Renal cortical epithelial cell (primary cell): ENCODE measurements around the gene DNASE2B. TPM values are rescaled to one million over a fixed set of nuclear protein-coding genes. Genes with fewer than 3 reads are reported as not detected.

ENCODE experiments used
- DNase-seq: peaks from one replicate; pipeline ENCODE4 v3.0.0-alpha.2; 2011; ENCODE audit warnings: low read depth
- total RNA-seq: library from RNA; depleted of rRNA; stranded (reverse); fragments of >200 nt; gene quantifications from 2 replicates; pipeline ENCODE4 v1.2.3, GENCODE V29; 2014

Gene DNASE2B
- total RNA-seq, 1 donor from 2014 or later, result not detected

- DNase-seq, result no peak
These were observed 23.1 kb upstream of the DNASE2B start for GRCh38 chr1:84374991-84375696.

GRCh38 chr1:84376000-84376910, 22.0 kb upstream of the DNASE2B start:
- peak; percentile 38 for DNase-seq

GRCh38 chr1:84377480-84378095, 20.7 kb upstream of the DNASE2B start:
- peak; percentile 84 for DNase-seq

- DNase-seq, result peak; percentile 96
These were observed 19.0 kb upstream of the DNASE2B start for GRCh38 chr1:84379138-84379916.

- no peak for DNase-seq
These were observed 18.4 kb upstream of the DNASE2B start for GRCh38 chr1:84379917-84380180.

GRCh38 chr1:84382127-84382526, 16.2 kb upstream of the DNASE2B start:
- DNase-seq, result peak; percentile 46

DNA sequence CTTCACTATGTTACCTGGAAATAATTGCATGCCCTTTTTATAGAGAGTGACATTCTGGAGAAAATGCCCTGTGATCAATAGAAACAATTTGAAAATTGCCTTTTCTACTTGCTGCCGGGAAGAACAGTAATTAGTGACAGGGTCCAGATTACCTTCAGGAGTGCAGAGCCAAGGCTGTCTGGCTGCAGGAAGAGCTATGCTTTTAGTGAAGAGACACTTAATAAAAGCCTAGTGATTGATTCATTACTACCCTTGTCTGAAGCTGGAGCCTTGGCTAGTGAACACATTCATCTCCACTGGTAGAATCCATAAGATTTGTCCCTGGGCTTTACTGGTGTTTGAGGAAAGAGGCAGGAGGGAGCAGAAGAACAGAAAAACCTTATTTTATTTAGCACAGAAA, 12.9 kb upstream of the DNASE2B start:
- no peak for DNase-seq

DNA sequence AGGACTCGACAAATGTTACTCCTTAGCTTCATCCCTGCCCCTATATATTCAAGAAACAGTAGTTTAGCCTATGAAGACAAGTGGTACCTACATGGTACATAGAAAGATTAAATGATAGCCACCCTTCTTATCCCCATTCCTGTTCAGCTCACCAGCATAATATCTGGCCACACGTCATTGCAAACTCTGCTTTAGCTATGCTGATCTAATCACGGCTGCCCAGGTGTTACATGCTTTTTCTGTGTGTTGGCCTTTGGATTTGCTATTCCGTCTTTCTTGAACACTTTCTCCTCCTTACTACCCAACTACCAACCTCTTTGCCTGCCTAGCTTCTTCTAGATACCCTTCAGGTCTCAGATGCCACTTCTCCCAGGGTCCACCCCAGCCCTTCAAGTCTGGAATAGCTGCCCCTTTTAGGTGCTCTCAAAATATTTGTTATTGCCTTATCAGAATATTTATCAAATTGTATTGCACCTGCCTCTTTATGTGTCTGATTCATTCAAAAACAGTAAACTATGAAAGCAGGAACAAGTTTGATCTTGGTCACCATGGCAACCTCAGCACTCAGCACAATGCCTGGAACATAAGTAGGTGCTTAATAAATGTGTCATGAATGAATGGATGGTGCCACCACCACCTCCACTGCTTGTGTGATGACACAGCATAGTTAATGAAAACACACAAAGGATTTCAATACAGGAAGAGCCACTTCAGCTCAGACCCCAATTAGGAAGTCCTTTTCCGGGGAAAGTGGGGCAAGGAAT, 11.4 kb upstream of the DNASE2B start:
- DNase-seq, result peak; percentile 81

GRCh38 chr1:84387480-84388163, 10.7 kb upstream of the DNASE2B start:
- no peak for DNase-seq

DNA sequence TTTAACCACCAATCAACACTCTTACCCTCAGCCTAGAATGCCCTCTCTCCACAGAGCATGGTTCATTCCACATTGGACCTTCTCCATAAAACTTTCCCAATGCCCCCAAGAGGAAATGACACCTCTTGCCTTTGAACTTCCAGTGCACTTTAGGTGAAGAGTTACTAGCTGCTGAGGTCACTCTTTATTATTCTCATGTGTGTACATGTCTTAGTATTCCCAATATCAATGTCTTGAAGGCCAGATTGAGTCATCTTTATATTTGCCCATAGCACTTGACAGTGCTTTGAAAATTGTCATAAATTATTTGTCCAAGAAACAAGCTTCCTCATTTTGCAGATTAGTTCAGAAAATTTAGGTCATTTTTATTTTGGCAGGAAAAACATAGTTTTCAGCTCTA, 8.1 kb upstream of the DNASE2B start:
- DNase-seq, result no peak

DNA sequence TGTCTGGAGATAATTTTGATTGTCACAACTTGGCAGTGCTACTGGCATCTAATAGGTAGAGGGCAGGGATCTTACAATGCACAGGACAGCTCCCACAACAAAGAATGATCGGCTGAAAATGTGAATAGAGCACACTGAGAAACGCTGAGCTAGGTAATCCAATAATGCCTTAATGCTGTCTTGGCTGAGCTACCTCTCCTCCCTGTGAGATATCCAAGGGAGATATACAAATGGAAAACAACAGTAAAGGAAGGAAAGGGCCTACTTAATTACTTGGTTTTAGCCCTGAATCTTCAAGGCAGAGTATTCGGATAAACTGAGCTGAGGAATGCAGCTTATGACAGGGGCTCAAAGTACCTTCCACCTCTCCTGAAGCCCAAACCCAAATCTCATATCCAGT, 2.9 kb downstream of the DNASE2B start:
- no peak for DNase-seq

DNA sequence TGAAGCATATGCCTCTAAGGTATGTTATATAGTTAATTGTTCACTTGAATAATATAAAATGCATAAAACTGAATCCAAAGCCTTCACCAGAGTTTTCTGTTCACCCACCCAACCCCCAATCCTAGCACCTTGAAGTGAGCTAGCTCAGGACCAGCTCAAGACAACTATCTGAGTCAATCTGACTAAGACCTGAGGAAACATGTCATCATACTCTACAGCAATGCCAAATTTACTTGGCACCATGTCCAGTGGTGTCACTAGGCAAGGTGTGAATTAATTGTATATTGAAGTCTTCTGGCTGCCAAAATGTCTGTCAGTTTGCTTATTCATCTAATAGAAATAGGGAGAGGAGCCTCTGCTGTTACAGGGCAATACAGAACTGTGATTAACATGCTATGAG, 3.8 kb downstream of the DNASE2B start:
- DNase-seq, result peak; percentile 35

DNA sequence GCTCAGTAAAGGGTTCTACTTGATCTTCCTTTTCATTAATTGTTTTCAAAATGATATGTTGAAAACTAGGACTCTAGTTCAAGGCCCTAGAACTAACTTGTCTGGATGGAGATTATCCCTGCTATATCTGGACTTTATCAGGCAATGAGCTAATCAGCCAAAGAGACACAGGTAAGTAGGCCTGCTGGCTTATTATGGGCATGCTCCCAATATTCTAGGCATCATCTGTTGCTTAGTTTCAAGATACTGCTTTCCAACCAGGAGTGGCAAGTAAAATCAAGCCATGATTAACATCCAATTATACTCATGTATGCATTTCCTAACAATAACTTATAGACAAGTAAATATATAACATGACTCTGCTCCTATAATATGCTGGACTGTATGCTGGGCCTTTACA, 4.2 kb downstream of the DNASE2B start:
- DNase-seq, result no peak

- no peak for DNase-seq
These were observed 5.1 kb downstream of the DNASE2B start for GRCh38 chr1:84403347-84403746.

DNA sequence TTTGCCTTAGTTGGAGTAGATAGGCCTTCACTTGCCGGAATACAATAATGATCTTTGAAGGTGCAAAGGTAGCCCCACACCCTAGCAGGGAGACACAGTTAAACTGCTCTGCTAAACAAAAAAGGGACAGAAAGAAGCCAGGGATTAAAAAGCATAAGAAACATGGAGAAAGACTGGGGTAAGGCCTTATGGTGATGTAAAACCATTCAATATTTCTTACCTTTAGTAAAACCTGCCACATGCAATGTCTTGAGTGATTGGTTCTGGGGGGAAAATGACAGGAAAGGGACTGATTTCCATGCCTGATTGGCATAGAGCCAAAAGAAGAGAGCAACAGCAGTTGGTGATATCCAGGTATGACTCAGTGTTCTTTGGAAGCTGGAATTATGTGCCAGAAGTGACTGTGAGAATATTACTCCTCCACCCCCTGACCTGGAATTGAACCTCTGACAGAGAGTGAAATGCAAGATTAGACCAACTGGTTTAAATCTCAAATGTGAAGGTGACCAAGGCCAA, 8.1 kb downstream of the DNASE2B start:
- peak; percentile 58 for DNase-seq

- DNase-seq, result no peak
These were observed 9.2 kb downstream of the DNASE2B start for GRCh38 chr1:84407524-84407923.

DNA sequence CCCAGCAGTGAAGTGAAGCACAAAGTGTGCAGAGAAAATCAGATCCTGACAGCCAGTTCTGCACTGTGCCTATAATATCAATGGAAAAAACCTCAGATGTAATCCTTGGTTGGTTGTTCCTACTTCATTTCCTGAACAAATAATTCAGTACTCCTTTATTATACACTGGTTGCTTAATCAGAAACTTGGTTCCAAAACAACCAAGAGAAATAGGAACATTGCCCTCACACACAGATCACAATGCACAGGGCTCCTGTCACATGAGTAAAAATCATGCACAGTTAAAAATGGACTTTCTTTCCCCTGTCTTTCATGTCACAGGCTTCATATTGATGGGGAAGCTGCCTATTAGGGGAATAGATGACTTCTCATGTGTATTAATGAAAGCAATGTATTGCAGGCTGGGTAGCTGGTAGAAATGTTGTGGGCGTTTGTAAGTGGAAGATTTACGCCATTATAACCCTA, 9.7 kb downstream of the DNASE2B start:
- no peak for DNase-seq

- no peak for DNase-seq
These were observed 11.6 kb downstream of the DNASE2B start for GRCh38 chr1:84409888-84410287.

- DNase-seq, result no peak
These were observed 12.2 kb downstream of the DNASE2B start for GRCh38 chr1:84410328-84411095.
